ENCODE results near the gene EVX2. TPM values are rescaled to one million over a fixed set of nuclear protein-coding genes. Genes with fewer than 3 reads are reported as not detected.

Gene EVX2
- polyA plus RNA-seq, 1 donor from 2014 or later: not detected

GRCh38 chr2:176117823-176118371, 34.1 kb upstream of the EVX2 start:
- peaks cover 99% of the 10 kb centered on the region for H3K27me3 ChIP-seq (ENCODE audit: insufficient read depth, low read depth, low read length)
- H3K4me2 ChIP-seq (ENCODE audit: low read length): no peak overlapping the region
- H3K9ac ChIP-seq (ENCODE audit: low read length): no peak overlapping the region
- no peaks in the 10 kb centered on the region for H3K36me3 ChIP-seq (ENCODE audit: insufficient read depth, low read length)
- no peak for TF ChIP-seq TAF1 (IDR thresholded peaks at IDR 0.05; ENCODE audit: low read depth)
- no peak for TF ChIP-seq EZH2 (IDR thresholded peaks at IDR 0.05; ENCODE audit: borderline replicate concordance, insufficient read depth, low read length, poor library complexity, severe bottlenecking)
- TF ChIP-seq REST (IDR thresholded peaks at IDR 0.05; ENCODE audit: borderline replicate concordance): no peak
- TF ChIP-seq POLR2AphosphoS5 (IDR thresholded peaks at IDR 0.05): no peak
- TF ChIP-seq RAD21 (conservative IDR thresholded peaks at IDR 0.05): no peak
- TF ChIP-seq EP300 (conservative IDR thresholded peaks at IDR 0.05; ENCODE audit: poor library complexity, severe bottlenecking): no peak
- TF ChIP-seq MXI1 (conservative IDR thresholded peaks at IDR 0.05; ENCODE audit: poor library complexity, severe bottlenecking): no peak
- no peaks in the 10 kb centered on the region for H3K9me2 ChIP-seq (ENCODE audit: insufficient read depth, low read length)
- H3K9me3 ChIP-seq (ENCODE audit: low read length): peaks cover 27% of the 10 kb centered on the region
- no peak overlapping the region for H2AFZ ChIP-seq (ENCODE audit: low read depth, low read length)
- no peaks in the 10 kb centered on the region for H3K79me2 ChIP-seq (replicated peaks; ENCODE audit: insufficient read depth, low read length)
- no peak overlapping the region for H3K27ac ChIP-seq (ENCODE audit: low read length)
- no peaks in the 10 kb centered on the region for H4K20me1 ChIP-seq (ENCODE audit: insufficient read depth)
- no peak overlapping the region for H3K4me3 ChIP-seq (ENCODE audit: low read length)
- no peaks in the 10 kb centered on the region for H3F3A ChIP-seq (ENCODE audit: insufficient read depth, low read length, poor library complexity, severe bottlenecking)

DNA sequence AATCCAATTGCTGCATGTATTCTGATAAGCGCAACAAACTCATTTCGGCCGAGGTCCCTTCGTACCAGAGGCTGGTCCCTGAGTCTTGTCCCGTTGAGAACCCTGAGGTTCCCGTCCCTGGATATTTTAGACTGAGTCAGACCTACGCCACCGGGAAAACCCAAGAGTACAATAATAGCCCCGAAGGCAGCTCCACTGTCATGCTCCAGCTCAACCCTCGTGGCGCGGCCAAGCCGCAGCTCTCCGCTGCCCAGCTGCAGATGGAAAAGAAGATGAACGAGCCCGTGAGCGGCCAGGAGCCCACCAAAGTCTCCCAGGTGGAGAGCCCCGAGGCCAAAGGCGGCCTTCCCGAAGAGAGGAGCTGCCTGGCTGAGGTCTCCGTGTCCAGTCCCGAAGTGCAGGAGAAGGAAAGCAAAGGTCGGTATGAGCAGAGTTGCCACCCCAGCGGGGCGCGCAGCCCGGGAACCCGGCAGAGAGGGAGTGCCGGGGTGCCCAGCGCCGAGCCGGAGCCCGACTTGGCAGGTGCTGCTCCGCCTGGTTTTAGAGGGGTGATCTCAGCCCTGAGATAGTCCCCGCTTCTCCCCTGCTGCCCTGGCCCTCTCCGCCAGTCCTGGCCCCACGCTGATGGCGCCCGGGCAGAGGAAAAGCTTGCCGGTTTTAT, 33.5 kb upstream of the EVX2 start:
- H3K79me2 ChIP-seq (replicated peaks; ENCODE audit: insufficient read depth, low read length): no peaks in the 10 kb centered on the region
- H3K4me2 ChIP-seq (ENCODE audit: low read length): no peak overlapping the region
- no peaks in the 10 kb centered on the region for H4K20me1 ChIP-seq (ENCODE audit: insufficient read depth)
- no peaks in the 10 kb centered on the region for H3F3A ChIP-seq (ENCODE audit: insufficient read depth, low read length, poor library complexity, severe bottlenecking)
- H3K27ac ChIP-seq (ENCODE audit: low read length): no peak overlapping the region
- H3K9me3 ChIP-seq (ENCODE audit: low read length): peaks cover 32% of the 10 kb centered on the region
- TF ChIP-seq, protein P1, sequence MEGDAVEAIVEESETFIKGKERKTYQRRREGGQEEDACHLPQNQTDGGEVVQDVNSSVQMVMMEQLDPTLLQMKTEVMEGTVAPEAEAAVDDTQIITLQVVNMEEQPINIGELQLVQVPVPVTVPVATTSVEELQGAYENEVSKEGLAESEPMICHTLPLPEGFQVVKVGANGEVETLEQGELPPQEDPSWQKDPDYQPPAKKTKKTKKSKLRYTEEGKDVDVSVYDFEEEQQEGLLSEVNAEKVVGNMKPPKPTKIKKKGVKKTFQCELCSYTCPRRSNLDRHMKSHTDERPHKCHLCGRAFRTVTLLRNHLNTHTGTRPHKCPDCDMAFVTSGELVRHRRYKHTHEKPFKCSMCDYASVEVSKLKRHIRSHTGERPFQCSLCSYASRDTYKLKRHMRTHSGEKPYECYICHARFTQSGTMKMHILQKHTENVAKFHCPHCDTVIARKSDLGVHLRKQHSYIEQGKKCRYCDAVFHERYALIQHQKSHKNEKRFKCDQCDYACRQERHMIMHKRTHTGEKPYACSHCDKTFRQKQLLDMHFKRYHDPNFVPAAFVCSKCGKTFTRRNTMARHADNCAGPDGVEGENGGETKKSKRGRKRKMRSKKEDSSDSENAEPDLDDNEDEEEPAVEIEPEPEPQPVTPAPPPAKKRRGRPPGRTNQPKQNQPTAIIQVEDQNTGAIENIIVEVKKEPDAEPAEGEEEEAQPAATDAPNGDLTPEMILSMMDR (IDR thresholded peaks at IDR 0.05; ENCODE audit: poor library complexity, severe bottlenecking): no peak
- no peak for TF ChIP-seq REST (IDR thresholded peaks at IDR 0.05; ENCODE audit: borderline replicate concordance)
- no peaks in the 10 kb centered on the region for H3K9me2 ChIP-seq (ENCODE audit: insufficient read depth, low read length)
- H3K27me3 ChIP-seq (ENCODE audit: insufficient read depth, low read depth, low read length): peaks cover 99% of the 10 kb centered on the region
- no peak overlapping the region for H3K4me3 ChIP-seq (ENCODE audit: low read length)
- H3K36me3 ChIP-seq (ENCODE audit: insufficient read depth, low read length): no peaks in the 10 kb centered on the region
- no peak overlapping the region for H3K9ac ChIP-seq (ENCODE audit: low read length)
- no peak overlapping the region for H2AFZ ChIP-seq (ENCODE audit: low read depth, low read length)
